OCI-LY7 (cell line): ENCODE measurements around the gene MYCT1.

Source experiments
- CTCF ChIP-seq: fragments of 200-600 bp; sonication (generic); conservative IDR thresholded peaks from 2 replicates; pipeline ENCODE4 v1.5.1; 2014; ENCODE audit warnings: mild to moderate bottlenecking, antibody characterized with exemption, low read length, moderate library complexity, mixed read lengths
- EZH2phosphoT487 ChIP-seq: fragments of 200-600 bp; sonication (generic); IDR thresholded peaks from 2 replicates; pipeline ENCODE4 v1.6.1; 2018; ENCODE audit warnings: low read depth, borderline replicate concordance, mild to moderate bottlenecking, mixed run types, antibody characterized with exemption, low read length, moderate library complexity, mixed read lengths

GRCh38 chr6:152700427-152700826, 2.7 kb downstream of the MYCT1 start:
- no peak for TF ChIP-seq CTCF
- TF ChIP-seq EZH2phosphoT487 = no peak
